HepG2 (cell line): ENCODE results near the gene TMEM198. TPM values are rescaled to one million over a fixed set of nuclear protein-coding genes. Genes with fewer than 3 reads are reported as not detected.

ENCODE experiments used
- ARNT2 ChIP-seq: sonication (generic); formaldehyde crosslinking; IDR thresholded peaks from 2 replicates; pipeline ENCODE4 v1.8.0; 2022; ENCODE audit warnings: mild to moderate bottlenecking, low read depth, missing genetic modification reagents, moderate library complexity
- BRCA1 ChIP-seq: sonication (generic); formaldehyde crosslinking; IDR thresholded peaks from 2 replicates; pipeline ENCODE4 v1.4.0; 2020; ENCODE audit warnings: missing genetic modification reagents
- CBX2 ChIP-seq, 2 experiments: fragments of 200-600 bp in 1 of 2; sonication (generic); formaldehyde crosslinking in 1 of 2; IDR thresholded peaks; 2 replicates each; pipeline versions ENCODE4 v1.7.0 to v1.8.1; 2018 to 2022; ENCODE audit warnings: low read depth in 2 of 2, low read length in 1 of 2, mild to moderate bottlenecking in 1 of 2, missing genetic modification reagents in 1 of 2
- CHD4 ChIP-seq: fragments of 200-600 bp; sonication (generic); IDR thresholded peaks from 2 replicates; pipeline ENCODE4 v1.7.0; 2017; ENCODE audit warnings: mild to moderate bottlenecking, low read length, borderline replicate concordance
- FOXA1 ChIP-seq, 2 experiments: fragments of 450-650 bp in 1 of 2; sonication (generic) in 1 of 2; formaldehyde crosslinking in 1 of 2; IDR thresholded peaks; 2 replicates each; pipeline versions ENCODE4 v1.4.0 to v1.6.1; 2016 to 2020; ENCODE audit warnings: missing genetic modification reagents in 1 of 2
- FOXK1 ChIP-seq: sonication (generic); formaldehyde crosslinking; IDR thresholded peaks from 2 replicates; pipeline ENCODE4 v1.4.0; 2020; ENCODE audit warnings: low read depth, missing genetic modification reagents, borderline replicate concordance
- MLLT10 ChIP-seq: sonication (generic); formaldehyde crosslinking; IDR thresholded peaks from 2 replicates; pipeline ENCODE4 v1.4.0; 2020; ENCODE audit warnings: missing genetic modification reagents
- MTF2 ChIP-seq: sonication (generic); formaldehyde crosslinking; IDR thresholded peaks from 2 replicates; pipeline ENCODE4 v1.5.0; 2020; ENCODE audit warnings: missing genetic modification reagents, borderline replicate concordance
- RARA ChIP-seq: IDR thresholded peaks from 2 replicates; pipeline ENCODE4 v1.6.1; 2016; ENCODE audit warnings: missing genetic modification reagents, missing compliant biosample characterization
- RARG ChIP-seq: sonication (generic); formaldehyde crosslinking; IDR thresholded peaks from 2 replicates; pipeline ENCODE4 v1.4.0; 2020; ENCODE audit warnings: low read depth, mild to moderate bottlenecking, missing genetic modification reagents
- SMAD1 ChIP-seq: sonication (generic); formaldehyde crosslinking; IDR thresholded peaks from 2 replicates; pipeline ENCODE4 v1.4.0; 2020; ENCODE audit warnings: missing genetic modification reagents, low read depth, mild to moderate bottlenecking, borderline replicate concordance
- SP140L ChIP-seq: sonication (generic); formaldehyde crosslinking; IDR thresholded peaks from 2 replicates; pipeline ENCODE4 v1.4.0; 2020; ENCODE audit warnings: missing genetic modification reagents, borderline replicate concordance
- TFDP1 ChIP-seq: IDR thresholded peaks from 2 replicates; pipeline ENCODE4 v1.6.1; 2016; ENCODE audit warnings: missing compliant biosample characterization, missing genetic modification reagents, borderline replicate concordance
- TFE3 ChIP-seq: IDR thresholded peaks from 2 replicates; pipeline ENCODE4 v1.6.1; 2016
- ZFYVE20 ChIP-seq: sonication (generic); formaldehyde crosslinking; IDR thresholded peaks from 2 replicates; pipeline ENCODE4 v1.8.0; 2023; ENCODE audit warnings: low read depth, mild to moderate bottlenecking, moderate library complexity, missing genetic modification reagents, borderline replicate concordance
- ZNF10 ChIP-seq: sonication (generic); formaldehyde crosslinking; IDR thresholded peaks from 2 replicates; pipeline ENCODE4 v1.4.0; 2020; ENCODE audit warnings: mild to moderate bottlenecking, low read depth, missing genetic modification reagents, borderline replicate concordance
- ZNF225 ChIP-seq: sonication (generic); formaldehyde crosslinking; IDR thresholded peaks from 2 replicates; pipeline ENCODE4 v1.4.0; 2020; ENCODE audit warnings: mild to moderate bottlenecking, missing genetic modification reagents
- ZNF256 ChIP-seq: sonication (generic); formaldehyde crosslinking; conservative IDR thresholded peaks from 2 replicates; pipeline ENCODE4 v1.4.0; 2020; ENCODE audit warnings: missing genetic modification reagents
- ZNF317 ChIP-seq: sonication (generic); formaldehyde crosslinking; IDR thresholded peaks from 2 replicates; pipeline ENCODE4 v1.5.0; 2020; ENCODE audit warnings: mild to moderate bottlenecking, missing genetic modification reagents
- ZNF703 ChIP-seq: sonication (generic); formaldehyde crosslinking; IDR thresholded peaks from 2 replicates; pipeline ENCODE4 v1.5.1; 2020; ENCODE audit warnings: missing genetic modification reagents, mild to moderate bottlenecking, moderate library complexity, borderline replicate concordance
- ZNF749 ChIP-seq: sonication (generic); formaldehyde crosslinking; IDR thresholded peaks from 2 replicates; pipeline ENCODE4 v1.8.0; 2022; ENCODE audit warnings: mild to moderate bottlenecking, missing genetic modification reagents, moderate library complexity, borderline replicate concordance
- ZXDC ChIP-seq: sonication (generic); formaldehyde crosslinking; IDR thresholded peaks from 2 replicates; pipeline ENCODE4 v1.5.0; 2020; ENCODE audit warnings: mild to moderate bottlenecking, missing genetic modification reagents
- polyA plus RNA-seq, 8 experiments: library from polyadenylated mRNA; depleted of rRNA in 3 of 8; stranded (reverse) in 7 of 8; unstranded in 1 of 8; fragments of >200 nt; fragmentation: Illumina TruSeq in 4 of 8; extraction: Trizol in 4 of 8; gene quantifications; 2 replicates each; pipeline versions ENCODE4 v1.2.1 to v1.2.3, GENCODE V29; 2011 to 2016; ENCODE audit warnings: low read depth in 4 of 8, missing spikeins in 1 of 8, mixed read lengths in 1 of 8; ENCODE audit not compliant: insufficient read depth in 1 of 8
- total RNA-seq, 5 experiments: library from RNA; depleted of rRNA; stranded (reverse); fragments of >200 nt; fragmentation: Illumina TruSeq; extraction: Trizol; gene quantifications; 2 replicates each; pipeline ENCODE4 v1.2.3, GENCODE V29; 2016; ENCODE audit warnings: low read depth in 1 of 5
- TF ChIP-seq, protein P1 (sequence below), 2 experiments: fragments of 450-650 bp in 1 of 2; sonication (generic) in 1 of 2; formaldehyde crosslinking; IDR thresholded peaks; 2 replicates each; pipeline versions ENCODE4 v1.5.0 to v1.8.0; 2020 to 2022; ENCODE audit warnings: mild to moderate bottlenecking in 1 of 2, missing genetic modification reagents in 1 of 2

Gene TMEM198
- total and polyA plus RNA-seq, 2 of the 13 experiments (the other 11 are each of a cell fraction or from before 2014, with no cell fraction given) = 17.3 to 23.5 TPM

- TF ChIP-seq SP140L (CRISPR knock-in tag) (no peak), FOXK1 (CRISPR knock-in tag) (no peak), MTF2 (CRISPR knock-in tag) (no peak), ZNF10 (CRISPR knock-in tag) (no peak), ZNF256 (no peak), BRCA1 (CRISPR knock-in tag) (no peak), CHD4 (no peak), RARG (CRISPR knock-in tag) (no peak; the same call in 1 of the 2 replicates), TFE3 (CRISPR knock-in tag) (no peak), MLLT10 (no peak), ZFYVE20 (CRISPR knock-in tag) (0 out of 2 replicates have a peak, but pooled peaks have one; percentile 51), SMAD1 (CRISPR knock-in tag) (no peak; the same call in 1 of the 2 replicates), ZNF225 (CRISPR knock-in tag) (peak; percentile 58; the same call in 1 of the 2 replicates), ZNF703 (CRISPR knock-in tag) (0 out of 2 replicates have a peak, but pooled peaks have one; percentile 50), ZNF749 (CRISPR knock-in tag) (0 out of 2 replicates have a peak, but pooled peaks have one; percentile 27), ZXDC (CRISPR knock-in tag) (no peak), ARNT2 (CRISPR knock-in tag) (peak; percentile 9; the same call in 1 of the 2 replicates), ZNF317 (CRISPR knock-in tag) (no peak), FOXA1 (IDR thresholded peaks at IDR 0.05) (no peak), FOXA1 (CRISPR knock-in tag; IDR thresholded peaks at IDR 0.05) (no peak), CBX2 (IDR thresholded peaks at IDR 0.05; ENCODE audit: low read depth, low read length) (no peak), CBX2 (CRISPR knock-in tag; IDR thresholded peaks at IDR 0.05; ENCODE audit: low read depth) (no peak), RARA (0 out of 2 replicates have a peak, but pooled peaks have one; percentile 16), TFDP1 (CRISPR knock-in tag) (no peak)
- TF ChIP-seq, protein P1, sequence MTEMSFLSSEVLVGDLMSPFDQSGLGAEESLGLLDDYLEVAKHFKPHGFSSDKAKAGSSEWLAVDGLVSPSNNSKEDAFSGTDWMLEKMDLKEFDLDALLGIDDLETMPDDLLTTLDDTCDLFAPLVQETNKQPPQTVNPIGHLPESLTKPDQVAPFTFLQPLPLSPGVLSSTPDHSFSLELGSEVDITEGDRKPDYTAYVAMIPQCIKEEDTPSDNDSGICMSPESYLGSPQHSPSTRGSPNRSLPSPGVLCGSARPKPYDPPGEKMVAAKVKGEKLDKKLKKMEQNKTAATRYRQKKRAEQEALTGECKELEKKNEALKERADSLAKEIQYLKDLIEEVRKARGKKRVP (CRISPR knock-in tag; IDR thresholded peaks at IDR 0.05) = no peak; a peak in 1 of 4 replicates
These were observed 765 bp upstream of the TMEM198 start (continued) for GRCh38 chr2:219542931-219543595.
